Measurements from ENCODE around the gene LRRC25.
"Not testable (repeated sequence)": the region's sequence is repeated elsewhere in the genome, so short reads cannot be mapped to it uniquely, and the experiment has no call there.

LRRC25 gene

DNA sequence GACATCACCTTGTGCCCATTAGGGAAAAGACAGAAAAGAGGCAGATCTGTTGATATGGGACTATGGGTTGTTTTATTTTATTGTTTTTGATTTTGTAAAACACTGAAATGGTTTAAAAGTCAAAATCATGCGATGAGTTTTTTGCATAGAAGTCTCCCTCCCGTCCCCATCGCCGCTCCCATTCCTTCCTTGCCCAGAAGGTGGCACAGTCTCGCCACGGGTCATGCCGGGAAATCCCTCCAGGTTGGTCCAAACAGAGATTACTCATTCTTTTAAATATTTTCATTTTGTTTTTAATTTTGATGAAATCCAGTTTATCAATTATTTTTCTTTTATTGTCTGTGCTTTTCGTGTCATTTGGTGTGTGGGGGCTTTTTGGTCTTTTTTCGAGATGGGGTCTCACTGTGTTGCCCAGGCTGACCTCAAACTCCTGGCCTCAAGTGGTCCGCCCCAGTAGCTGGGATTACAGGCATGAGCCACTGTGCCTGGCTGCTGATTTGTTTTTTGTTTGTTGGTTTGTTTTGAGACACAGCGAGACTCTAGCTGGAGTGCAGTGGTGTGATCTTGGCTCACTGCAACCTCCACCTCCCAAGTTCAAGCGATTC lies 47.8 kb downstream of the LRRC25 start:
- H3K36me3 ChIP-seq (ENCODE audit: control insufficient read depth, insufficient read depth, low read length): no peaks in the 10 kb centered on the region; the same call in 1 of the 2 replicates
- TF ChIP-seq, protein P1, sequence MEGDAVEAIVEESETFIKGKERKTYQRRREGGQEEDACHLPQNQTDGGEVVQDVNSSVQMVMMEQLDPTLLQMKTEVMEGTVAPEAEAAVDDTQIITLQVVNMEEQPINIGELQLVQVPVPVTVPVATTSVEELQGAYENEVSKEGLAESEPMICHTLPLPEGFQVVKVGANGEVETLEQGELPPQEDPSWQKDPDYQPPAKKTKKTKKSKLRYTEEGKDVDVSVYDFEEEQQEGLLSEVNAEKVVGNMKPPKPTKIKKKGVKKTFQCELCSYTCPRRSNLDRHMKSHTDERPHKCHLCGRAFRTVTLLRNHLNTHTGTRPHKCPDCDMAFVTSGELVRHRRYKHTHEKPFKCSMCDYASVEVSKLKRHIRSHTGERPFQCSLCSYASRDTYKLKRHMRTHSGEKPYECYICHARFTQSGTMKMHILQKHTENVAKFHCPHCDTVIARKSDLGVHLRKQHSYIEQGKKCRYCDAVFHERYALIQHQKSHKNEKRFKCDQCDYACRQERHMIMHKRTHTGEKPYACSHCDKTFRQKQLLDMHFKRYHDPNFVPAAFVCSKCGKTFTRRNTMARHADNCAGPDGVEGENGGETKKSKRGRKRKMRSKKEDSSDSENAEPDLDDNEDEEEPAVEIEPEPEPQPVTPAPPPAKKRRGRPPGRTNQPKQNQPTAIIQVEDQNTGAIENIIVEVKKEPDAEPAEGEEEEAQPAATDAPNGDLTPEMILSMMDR (IDR thresholded peaks at IDR 0.05; ENCODE audit: insufficient read depth, low read length, poor library complexity, severe bottlenecking): peak; percentile 74
- DNase-seq (ENCODE audit: extremely low read depth, insufficient read length): no peak
- H3K27me3 ChIP-seq (replicated peaks; ENCODE audit: control insufficient read depth, insufficient read depth, low read length): no peaks in the 10 kb centered on the region
- no peak overlapping the region for H3K4me3 ChIP-seq (replicated peaks; ENCODE audit: low read depth, low read length)

DNA sequence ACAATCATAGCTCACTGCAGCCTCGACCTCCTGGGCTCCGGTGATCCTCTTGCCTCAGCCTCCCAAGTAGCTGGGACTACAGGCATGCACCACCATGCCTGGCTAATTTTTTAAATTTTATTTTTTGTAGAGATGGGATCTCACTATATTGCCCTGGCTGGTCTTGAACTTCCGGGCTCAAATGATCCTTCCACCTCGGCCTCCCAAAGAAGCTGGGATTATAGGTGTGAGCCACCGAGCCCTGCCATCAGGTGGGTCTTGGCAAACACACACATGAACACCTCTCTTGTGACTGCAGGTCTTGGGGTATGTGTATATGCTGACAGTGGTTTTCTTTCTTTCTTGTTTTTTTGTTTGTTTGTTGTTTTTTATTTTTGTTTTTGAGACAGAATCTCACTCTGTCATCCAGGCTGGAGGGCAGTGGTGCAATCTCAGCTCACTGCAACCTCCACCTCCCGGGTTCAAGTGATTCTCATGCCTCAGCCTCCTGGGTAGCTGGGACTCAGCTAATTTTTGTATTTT lies 48.5 kb downstream of the LRRC25 start:
- DNase-seq (ENCODE audit: extremely low read depth, insufficient read length); H3K27me3 ChIP-seq (replicated peaks; ENCODE audit: control insufficient read depth, insufficient read depth, low read length); H3K4me3 ChIP-seq (replicated peaks; ENCODE audit: low read depth, low read length); H3K36me3 ChIP-seq (ENCODE audit: control insufficient read depth, insufficient read depth, low read length): not testable (repeated sequence)

DNA sequence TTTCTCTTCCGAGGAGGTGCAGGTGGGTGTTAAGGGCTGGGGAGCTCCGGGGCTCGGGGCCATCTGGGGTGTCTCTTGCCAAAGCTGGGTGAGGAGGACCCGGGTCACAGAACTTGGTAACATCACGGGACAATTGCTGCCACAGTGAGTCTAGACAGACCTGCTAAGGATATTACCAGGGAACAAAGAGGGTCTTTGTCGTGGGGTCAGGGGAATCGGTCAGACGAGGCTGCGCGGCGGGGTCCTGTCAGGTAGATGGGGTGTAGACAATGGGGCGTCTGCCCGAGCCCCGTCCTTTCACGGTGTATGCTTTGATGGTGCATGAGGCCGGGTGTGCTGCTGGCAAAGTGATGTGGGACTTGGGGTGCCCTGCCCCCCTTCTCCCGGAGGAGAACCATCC lies 49.3 kb downstream of the LRRC25 start:
- Histone ChIP-seq H3K27me3 (replicated peaks; ENCODE audit: control insufficient read depth, insufficient read depth, low read length) (no peaks in the 10 kb centered on the region), H3K36me3 (ENCODE audit: control insufficient read depth, insufficient read depth, low read length) (peaks cover 2% of the 10 kb centered on the region), H3K4me3 (replicated peaks; ENCODE audit: low read depth, low read length) (no peak overlapping the region)
- DNase-seq (ENCODE audit: extremely low read depth, insufficient read length): no peak
- TF ChIP-seq, protein P1 (IDR thresholded peaks at IDR 0.05; ENCODE audit: insufficient read depth, low read length, poor library complexity, severe bottlenecking): no peak

DNA sequence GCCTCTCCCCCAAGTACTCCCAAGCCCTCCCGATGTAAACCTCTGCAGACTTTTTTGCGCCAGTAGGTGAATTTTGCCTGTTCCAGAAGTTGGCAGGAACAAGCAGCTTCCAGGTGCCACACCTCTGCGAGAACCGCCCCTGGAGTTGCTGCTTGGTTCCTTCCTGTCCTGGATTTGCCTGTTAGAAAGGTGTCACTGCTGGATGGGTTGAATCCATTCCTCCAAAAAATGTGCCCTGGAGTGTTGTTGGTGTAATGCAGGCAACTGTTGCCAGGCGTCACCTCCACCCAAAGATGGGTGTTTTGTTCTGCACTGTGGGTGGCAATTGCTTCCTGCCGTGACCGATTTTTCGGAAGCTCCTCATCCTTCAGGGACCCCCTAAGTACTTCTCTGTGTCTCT lies 51.3 kb downstream of the LRRC25 start:
- TF ChIP-seq, protein P1 (IDR thresholded peaks at IDR 0.05; ENCODE audit: insufficient read depth, low read length, poor library complexity, severe bottlenecking): no peak
- no peaks in the 10 kb centered on the region for H3K27me3 ChIP-seq (replicated peaks; ENCODE audit: control insufficient read depth, insufficient read depth, low read length)
- peaks cover 6% of the 10 kb centered on the region for H3K36me3 ChIP-seq (ENCODE audit: control insufficient read depth, insufficient read depth, low read length)
- DNase-seq (ENCODE audit: extremely low read depth, insufficient read length): no peak
- H3K4me3 ChIP-seq (replicated peaks; ENCODE audit: low read depth, low read length): no peak overlapping the region

DNA sequence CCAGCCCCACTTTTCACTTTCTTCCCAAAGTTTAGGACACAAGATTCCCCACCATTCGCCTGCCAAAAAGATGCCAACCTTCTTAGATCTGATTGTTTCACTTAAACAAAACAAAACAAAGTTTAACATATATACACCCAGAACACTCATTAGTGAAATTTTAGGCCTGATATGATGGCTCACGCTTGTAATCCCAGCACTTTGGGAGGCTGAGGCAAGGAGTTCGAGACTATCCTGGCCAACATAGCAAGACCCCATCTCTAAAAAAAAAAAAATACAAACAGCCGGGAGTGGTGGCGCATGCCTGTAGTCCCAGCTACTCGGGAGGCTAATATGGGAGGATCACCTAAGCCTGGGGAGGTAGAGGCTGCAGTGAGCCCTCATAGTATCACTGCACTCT lies 52.1 kb downstream of the LRRC25 start:
- TF ChIP-seq, protein P1 (IDR thresholded peaks at IDR 0.05; ENCODE audit: insufficient read depth, low read length, poor library complexity, severe bottlenecking): no peak
- Histone ChIP-seq H3K36me3 (ENCODE audit: control insufficient read depth, insufficient read depth, low read length) (peaks cover 6% of the 10 kb centered on the region), H3K4me3 (replicated peaks; ENCODE audit: low read depth, low read length) (no peak overlapping the region), H3K27me3 (replicated peaks; ENCODE audit: control insufficient read depth, insufficient read depth, low read length) (no peaks in the 10 kb centered on the region)
- no peak for DNase-seq (ENCODE audit: extremely low read depth, insufficient read length)

DNA sequence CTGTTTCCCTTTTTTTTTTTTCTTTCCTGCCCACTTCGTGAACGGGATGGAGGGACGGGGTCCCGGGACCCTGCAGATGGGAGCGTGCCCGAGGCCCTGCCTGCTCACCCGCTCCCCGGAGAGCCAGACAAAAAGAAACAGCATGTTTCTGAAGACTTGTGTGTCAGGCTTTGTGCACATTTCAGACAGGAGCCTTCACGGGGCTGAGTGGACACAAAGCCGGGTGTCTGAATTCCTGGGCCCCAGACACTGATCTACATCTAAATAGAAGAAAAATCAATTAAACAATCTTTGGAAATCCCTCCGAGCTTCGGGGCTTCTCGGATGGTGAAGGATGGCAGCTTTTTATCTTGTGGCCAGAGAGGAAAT lies 52.9 kb downstream of the LRRC25 start:
- H3K4me3 ChIP-seq (replicated peaks; ENCODE audit: low read depth, low read length): no peak overlapping the region
- DNase-seq (ENCODE audit: extremely low read depth, insufficient read length): no peak
- TF ChIP-seq, protein P1 (IDR thresholded peaks at IDR 0.05; ENCODE audit: insufficient read depth, low read length, poor library complexity, severe bottlenecking): no peak

More for the DNA sequence above, 52.9 kb downstream of the LRRC25 start:
- no peaks in the 10 kb centered on the region for H3K27me3 ChIP-seq (replicated peaks; ENCODE audit: control insufficient read depth, insufficient read depth, low read length)
- H3K36me3 ChIP-seq (ENCODE audit: control insufficient read depth, insufficient read depth, low read length): peaks cover 6% of the 10 kb centered on the region
